A549 treated with AZD9567 at 1 μM for 4 hours (cell line): ENCODE data around the gene CCDC57. TPM values are rescaled to one million over a fixed set of nuclear protein-coding genes. Genes with fewer than 3 reads are reported as not detected.

Experiments used
- total RNA-seq: library from RNA; stranded (reverse); fragments of 200-300 nt; extraction: Qiagen RNA extraction; gene quantifications from 5 replicates; pipeline ENCODE4 v1.2.3, GENCODE V29; 2022; ENCODE audit not compliant: insufficient read depth

The CCDC57 gene, protein sequence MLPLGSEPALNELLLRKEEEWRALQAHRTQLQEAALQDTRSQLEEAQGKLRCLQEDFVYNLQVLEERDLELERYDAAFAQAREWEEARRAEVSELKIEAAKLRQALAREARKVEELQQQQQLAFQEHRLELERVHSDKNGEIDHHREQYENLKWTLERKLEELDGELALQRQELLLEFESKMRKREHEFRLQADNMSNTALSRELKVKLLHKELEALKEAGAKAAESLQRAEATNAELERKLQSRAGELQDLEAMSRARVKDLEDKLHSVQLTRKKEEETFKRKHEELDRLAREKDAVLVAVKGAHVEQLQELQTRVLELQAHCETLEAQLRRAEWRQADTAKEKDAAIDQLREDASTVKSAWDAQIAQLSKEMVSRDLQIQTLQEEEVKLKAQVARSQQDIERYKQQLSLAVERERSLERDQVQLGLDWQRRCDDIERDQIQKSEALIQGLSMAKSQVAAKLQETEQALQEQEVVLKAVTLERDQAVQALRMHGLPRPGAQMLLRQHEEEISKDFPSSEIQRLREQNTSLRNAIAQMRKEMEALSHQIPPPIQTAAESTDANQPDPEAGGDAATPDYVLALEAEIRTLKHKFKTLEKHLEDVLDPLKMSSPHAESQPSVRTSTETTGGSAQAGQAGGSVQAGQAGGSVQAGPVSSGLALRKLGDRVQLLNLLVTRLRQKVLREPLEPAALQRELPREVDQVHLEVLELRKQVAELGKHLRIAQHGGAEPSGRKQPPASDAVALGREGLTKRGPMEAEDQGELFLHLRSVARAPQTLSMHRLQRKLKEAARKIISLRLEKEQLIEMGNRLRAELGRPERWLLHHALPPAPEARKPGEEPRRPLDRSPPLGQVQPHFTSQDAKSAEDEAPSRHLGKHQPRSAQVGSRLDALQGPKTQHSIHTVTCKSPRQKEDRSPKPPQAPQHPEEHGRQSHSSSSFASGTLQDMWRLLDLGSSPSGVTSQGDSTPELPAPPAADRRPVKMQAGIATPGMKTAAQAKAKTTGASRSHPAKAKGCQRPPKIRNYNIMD
- 8.8 to 30.2 TPM (median 26.3 TPM) in 5 replicates for total RNA-seq

DNA sequence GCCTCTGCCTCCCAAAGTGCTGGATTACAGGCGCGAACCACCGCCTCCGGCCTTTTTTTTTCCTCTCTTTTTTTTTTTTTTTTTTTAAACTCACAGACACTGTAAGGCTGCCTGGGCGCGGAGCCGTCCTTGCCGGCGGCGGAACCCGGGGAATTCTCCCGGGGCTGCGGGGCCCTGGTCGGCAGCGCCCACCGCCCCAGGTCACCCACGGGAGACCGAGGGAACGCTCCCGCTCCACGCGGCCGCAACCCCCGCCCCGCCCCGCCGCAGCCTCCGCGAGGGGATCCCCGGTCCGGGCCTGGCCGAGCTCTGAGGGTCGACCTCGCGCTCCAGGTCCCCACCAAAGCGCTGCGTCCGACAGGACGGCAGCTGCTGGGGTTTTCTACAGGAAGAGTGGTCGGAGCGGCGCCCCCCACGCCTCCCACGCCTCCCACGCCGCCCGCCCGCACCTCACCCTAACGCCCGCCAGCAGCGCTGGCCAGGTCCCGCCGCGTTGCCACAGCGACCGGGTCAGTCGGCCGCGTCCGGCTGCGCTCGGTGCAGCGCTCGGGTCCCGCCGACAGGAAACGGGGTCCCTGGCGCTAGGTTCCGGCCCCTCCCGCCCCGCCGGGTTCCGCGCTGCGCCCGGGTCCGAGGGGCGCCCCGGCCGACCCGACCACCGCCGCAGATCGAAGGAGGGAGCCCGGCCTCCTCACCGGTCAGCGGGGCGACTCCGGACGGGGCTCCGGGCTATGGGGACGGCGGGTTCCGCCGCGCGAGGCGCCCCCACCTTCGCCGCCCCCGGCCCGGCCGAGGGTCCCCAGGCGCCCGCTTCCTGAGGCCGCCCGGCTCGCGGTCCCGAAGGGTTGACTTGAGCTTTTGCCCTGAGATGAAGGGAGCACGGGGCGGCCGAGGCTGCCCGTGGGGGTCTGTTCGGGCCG is at the start of gene CCDC57:
Gene CCDC57, minus strand, starts transcription at position 512 of the 920 bp plus-strand sequence. CDS start 10,898 bp downstream, outside the sequence.

DNA sequence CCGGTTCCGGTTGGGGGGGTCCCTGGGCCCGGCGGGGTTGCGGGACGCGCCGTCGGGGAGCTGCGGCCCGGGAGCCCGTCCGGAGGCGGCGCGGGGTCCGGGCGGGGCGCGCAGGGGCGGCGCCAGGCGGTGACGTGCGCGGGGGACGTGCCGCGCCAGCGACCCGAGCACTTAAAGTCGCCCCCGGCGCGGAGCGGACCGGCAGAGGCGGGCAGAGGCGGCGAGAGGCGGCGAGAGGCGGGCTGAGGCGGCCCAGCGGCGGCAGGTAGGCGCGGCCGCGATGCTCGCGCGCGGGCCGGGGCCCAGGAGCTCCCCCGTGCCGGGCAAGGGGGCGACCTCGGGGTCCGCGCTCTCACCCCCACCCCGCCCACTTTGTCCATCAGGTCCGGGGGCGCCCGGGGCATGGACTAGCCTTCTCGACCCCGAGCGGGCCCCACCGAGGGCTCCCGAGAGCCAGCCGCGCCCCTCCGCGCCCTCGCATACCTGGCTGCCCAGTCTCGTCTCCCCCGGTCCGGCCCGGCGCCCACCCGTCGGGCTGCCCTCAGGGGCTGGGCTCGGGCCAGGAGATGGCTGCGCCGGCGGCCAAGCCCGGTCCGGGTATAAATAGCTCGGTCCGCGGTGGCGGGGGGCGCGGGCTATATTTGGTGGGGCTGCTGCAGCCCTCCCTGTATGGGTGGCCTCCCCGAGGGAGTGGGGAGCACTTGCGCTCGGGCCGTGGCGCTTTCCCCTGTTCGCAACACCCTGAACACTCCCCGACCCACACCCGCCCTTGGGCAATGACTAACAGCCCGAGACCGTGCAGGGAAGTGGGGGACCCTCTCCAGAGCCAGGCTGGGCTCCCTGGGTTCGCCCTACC is 16.4 kb upstream of the CCDC57 start, which contains the start of gene SLC16A3:
Gene SLC16A3, plus strand, starts transcription at position 201 of the 856 bp plus-strand sequence. CDS start 6,967 bp downstream, outside the sequence.

DNA sequence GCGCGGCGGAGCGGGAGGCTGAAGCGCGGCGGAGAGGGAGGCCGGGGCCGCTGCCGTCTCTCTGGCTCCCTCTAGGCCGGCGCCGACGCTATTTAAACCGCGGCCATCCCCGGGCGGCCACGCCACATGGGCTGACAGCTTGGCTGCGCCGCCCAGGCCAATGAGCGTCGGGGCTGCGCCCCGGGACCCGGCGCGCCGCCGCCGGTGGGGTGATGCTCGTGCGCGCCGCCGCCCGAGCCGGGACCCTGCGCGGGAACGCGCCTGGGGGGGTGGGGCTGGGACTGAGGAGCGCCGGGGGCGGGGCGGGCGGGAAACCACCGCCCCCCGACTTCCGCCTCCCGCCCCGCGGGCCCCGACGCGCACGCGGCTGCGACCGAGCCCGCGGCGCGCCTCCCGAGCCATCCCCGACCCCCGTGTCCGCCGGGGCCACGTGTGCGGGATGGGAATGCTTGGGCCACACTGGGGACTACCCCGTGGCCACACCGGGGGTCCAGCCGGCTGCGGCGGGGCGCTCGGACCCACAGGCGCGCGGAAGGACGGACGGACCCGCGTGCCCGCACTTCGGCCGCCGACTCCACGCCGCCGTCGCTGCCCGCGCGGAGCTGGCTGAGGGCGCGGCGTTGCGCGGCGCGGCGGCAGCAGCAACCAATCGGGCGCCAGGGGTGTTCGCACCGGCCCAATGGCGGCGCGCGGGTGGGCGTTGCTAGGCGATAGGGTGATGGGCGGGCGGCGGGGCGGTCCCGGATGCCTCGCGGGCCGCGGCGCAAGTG is 114.3 kb downstream of the CCDC57 start, which contains the start of gene FASN:
Gene FASN, minus strand, starts transcription at position 68 of the 770 bp plus-strand sequence. CDS start 1,791 bp downstream, outside the sequence.

DNA sequence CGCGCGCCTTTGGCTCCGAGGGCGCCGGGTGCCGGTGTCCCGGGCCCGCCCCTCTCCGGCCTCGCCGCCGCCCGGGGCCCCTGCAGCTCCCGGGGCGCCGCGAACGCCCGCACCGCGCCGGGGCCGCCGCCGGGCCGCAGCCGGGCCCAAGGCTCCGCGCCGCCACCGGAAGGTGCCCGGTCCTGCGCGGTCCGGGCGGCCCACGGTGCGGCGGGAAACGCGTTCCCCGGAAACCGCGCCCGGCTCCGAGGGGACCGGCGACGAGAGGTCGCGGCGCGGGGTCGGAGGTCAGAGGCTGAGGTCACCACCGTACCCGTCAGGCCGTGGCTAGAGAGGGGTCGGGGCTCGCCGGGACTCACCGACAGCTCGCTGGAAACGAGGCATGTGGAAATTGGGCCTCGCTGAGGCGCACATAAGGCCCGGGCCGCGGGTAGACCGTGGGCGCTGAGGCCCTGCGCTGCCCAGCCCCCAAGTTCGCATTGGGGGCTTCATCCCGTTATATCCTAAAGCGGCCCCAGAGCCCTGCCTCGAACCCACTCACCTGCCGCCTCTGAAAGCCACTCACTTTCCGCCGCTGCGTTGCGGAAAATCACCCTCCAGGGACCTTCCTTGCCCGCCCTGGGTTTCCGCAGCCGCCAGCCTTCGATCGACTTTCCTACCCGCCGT is 146.9 kb downstream of the CCDC57 start, which contains the start of gene DUS1L:
Gene DUS1L, minus strand, starts transcription at position 167 of the 666 bp plus-strand sequence. CDS start 745 bp downstream, outside the sequence.

DNA sequence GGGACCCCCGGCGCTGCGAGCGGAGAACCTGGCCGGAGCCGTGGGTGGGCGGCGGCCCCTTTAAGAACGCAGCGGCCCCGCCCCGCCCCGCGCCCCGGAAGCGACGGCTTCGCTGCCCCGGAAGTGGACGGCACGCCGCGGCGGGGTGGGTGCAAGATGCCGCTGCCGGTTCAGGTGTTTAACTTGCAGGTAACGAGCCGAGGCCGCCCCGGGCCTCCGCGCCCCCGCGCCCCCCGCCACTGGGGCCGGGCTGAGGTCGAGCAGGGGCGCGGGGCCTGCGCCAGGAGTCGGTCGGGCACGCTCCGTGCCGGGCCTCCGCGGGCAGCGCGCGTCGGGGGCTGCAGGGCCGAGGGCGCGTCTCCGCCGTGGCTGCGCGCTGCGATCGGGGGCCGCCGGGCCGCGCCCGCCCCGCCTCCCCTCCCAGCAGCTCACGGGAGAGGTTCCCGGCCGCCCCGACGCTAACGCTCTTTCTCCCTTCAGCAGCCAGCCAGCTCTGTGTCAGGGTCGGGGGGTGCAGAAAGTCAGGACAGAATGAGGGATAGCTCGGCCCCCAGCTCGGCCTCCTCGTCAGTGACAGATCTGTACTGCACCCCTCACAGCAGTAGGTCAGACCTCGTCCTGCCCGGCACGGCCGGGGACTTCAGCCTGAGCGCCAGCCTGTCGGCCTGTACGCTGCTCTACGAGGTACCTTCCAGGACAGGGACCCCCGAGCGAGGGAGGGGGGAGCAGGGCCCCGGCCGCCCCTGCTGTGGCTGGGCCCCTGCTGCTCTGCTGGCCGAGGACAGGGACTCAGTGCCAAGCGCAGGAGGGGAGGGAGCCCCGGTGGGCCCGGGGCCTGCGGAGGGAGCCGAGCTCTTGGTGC is 160.6 kb downstream of the CCDC57 start, which contains the start of the genes GPS1 and RFNG:
Gene GPS1, plus strand, starts transcription at position 123 of the 862 bp plus-strand sequence. Its CDS starts 34 bp downstream, at position 157.
Gene RFNG, minus strand, starts transcription at position 36 of the 862 bp plus-strand sequence. CDS start 45 bp downstream, outside the sequence.

Other genes starting within 250 kb of the CCDC57 start
- 20.2 to 29.6 TPM (median 27.4 TPM) in 5 replicates for gene ASPSCR1, start 235.2 kb downstream of the CCDC57 start, total RNA-seq
- gene CENPX, start 190.0 kb downstream of the CCDC57 start, total RNA-seq = 163 to 207 TPM (median 195 TPM) in 5 replicates
- 7.8 to 17.0 TPM (median 14.7 TPM) in 5 replicates for gene LRRC45, start 189.5 kb downstream of the CCDC57 start, total RNA-seq
- gene RAC3, start 181.2 kb downstream of the CCDC57 start, total RNA-seq = 19.0 to 41.3 TPM (median 38.5 TPM) in 5 replicates
- gene DCXR, start 175.1 kb downstream of the CCDC57 start, total RNA-seq = 76.5 to 117 TPM (median 111 TPM) in 5 replicates
- 20.8 to 24.8 TPM (median 24.4 TPM) in 5 replicates for gene RFNG, start 161.0 kb downstream of the CCDC57 start, total RNA-seq
- 120 to 154 TPM (median 137 TPM) in 5 replicates for gene GPS1, start 160.9 kb downstream of the CCDC57 start, total RNA-seq
- gene DUS1L, start 147.0 kb downstream of the CCDC57 start, total RNA-seq = 74.1 to 147 TPM (median 143 TPM) in 5 replicates
- 91.1 to 158 TPM (median 149 TPM) in 5 replicates for gene FASN, start 114.6 kb downstream of the CCDC57 start, total RNA-seq
- gene SLC16A3, start 16.2 kb upstream of the CCDC57 start, total RNA-seq = 104 to 159 TPM (median 147 TPM) in 5 replicates
- 169 to 215 TPM (median 206 TPM) in 5 replicates for gene CSNK1D, start 60.9 kb upstream of the CCDC57 start, total RNA-seq
- gene CD7, start 104.8 kb upstream of the CCDC57 start, total RNA-seq = 0.12 to 2.2 TPM (median 0.16 TPM) in 3 of 5 replicates, not detected in the others
- gene SECTM1, start 120.9 kb upstream of the CCDC57 start, total RNA-seq = 1.6 to 6.3 TPM (median 2.3 TPM) in 5 replicates
- gene TEX19, start 146.4 kb upstream of the CCDC57 start, total RNA-seq = 0.45 to 0.56 TPM (median 0.49 TPM) in 4 of 5 replicates, not detected in the other
- 0.06 TPM in 1 of 5 replicates, not detected in the others for gene UTS2R, start 158.9 kb upstream of the CCDC57 start, total RNA-seq
- 16.0 to 19.8 TPM (median 17.8 TPM) in 5 replicates for gene HEXD, start 205.5 kb upstream of the CCDC57 start, total RNA-seq
- gene OGFOD3, start 205.7 kb upstream of the CCDC57 start, total RNA-seq = 22.5 to 31.7 TPM (median 25.0 TPM) in 5 replicates
- gene CYBC1, start 237.9 kb upstream of the CCDC57 start, total RNA-seq = 55.8 to 63.4 TPM (median 61.0 TPM) in 5 replicates
- gene NARF, start 245.9 kb upstream of the CCDC57 start, total RNA-seq = 46.2 to 60.1 TPM (median 53.6 TPM) in 5 replicates